PC-3 (cell line): ENCODE data around the gene NARS2.

ENCODE experiments used
- EZH2 ChIP-seq: fragments of 300-600 bp; sonication (generic); IDR thresholded peaks from one replicate; pipeline ENCODE4 v1.6.1; 2017; ENCODE audit warnings: antibody characterized with exemption, mild to moderate bottlenecking, low read length; ENCODE audit not compliant: unreplicated experiment
- EZH2phosphoT487 ChIP-seq: fragments of 300-600 bp; sonication (generic); IDR thresholded peaks from 2 replicates; pipeline ENCODE4 v1.6.1; 2018; ENCODE audit warnings: mild to moderate bottlenecking, antibody characterized with exemption, low read length, borderline replicate concordance
- TF ChIP-seq, protein P1 (sequence below): fragments of 300-600 bp; sonication (generic); conservative IDR thresholded peaks from 2 replicates; pipeline ENCODE4 v1.5.1; 2017; ENCODE audit warnings: antibody characterized with exemption, low read depth, mild to moderate bottlenecking, low read length

- TF ChIP-seq, protein P1, sequence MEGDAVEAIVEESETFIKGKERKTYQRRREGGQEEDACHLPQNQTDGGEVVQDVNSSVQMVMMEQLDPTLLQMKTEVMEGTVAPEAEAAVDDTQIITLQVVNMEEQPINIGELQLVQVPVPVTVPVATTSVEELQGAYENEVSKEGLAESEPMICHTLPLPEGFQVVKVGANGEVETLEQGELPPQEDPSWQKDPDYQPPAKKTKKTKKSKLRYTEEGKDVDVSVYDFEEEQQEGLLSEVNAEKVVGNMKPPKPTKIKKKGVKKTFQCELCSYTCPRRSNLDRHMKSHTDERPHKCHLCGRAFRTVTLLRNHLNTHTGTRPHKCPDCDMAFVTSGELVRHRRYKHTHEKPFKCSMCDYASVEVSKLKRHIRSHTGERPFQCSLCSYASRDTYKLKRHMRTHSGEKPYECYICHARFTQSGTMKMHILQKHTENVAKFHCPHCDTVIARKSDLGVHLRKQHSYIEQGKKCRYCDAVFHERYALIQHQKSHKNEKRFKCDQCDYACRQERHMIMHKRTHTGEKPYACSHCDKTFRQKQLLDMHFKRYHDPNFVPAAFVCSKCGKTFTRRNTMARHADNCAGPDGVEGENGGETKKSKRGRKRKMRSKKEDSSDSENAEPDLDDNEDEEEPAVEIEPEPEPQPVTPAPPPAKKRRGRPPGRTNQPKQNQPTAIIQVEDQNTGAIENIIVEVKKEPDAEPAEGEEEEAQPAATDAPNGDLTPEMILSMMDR = no peak
- TF ChIP-seq EZH2 = no peak
- no peak for TF ChIP-seq EZH2phosphoT487
These were observed 85.5 kb downstream of the NARS2 start for GRCh38 chr11:78489184-78489583.
